ENCODE results near the gene SV2C. TPM values are rescaled to one million over a fixed set of nuclear protein-coding genes. Genes with fewer than 3 reads are reported as not detected.
"Not testable (repeated sequence)": the region's sequence is repeated elsewhere in the genome, so short reads cannot be mapped to it uniquely, and the experiment has no call there.

Gene SV2C, protein sequence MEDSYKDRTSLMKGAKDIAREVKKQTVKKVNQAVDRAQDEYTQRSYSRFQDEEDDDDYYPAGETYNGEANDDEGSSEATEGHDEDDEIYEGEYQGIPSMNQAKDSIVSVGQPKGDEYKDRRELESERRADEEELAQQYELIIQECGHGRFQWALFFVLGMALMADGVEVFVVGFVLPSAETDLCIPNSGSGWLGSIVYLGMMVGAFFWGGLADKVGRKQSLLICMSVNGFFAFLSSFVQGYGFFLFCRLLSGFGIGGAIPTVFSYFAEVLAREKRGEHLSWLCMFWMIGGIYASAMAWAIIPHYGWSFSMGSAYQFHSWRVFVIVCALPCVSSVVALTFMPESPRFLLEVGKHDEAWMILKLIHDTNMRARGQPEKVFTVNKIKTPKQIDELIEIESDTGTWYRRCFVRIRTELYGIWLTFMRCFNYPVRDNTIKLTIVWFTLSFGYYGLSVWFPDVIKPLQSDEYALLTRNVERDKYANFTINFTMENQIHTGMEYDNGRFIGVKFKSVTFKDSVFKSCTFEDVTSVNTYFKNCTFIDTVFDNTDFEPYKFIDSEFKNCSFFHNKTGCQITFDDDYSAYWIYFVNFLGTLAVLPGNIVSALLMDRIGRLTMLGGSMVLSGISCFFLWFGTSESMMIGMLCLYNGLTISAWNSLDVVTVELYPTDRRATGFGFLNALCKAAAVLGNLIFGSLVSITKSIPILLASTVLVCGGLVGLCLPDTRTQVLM
- total RNA-seq = under 1 TPM in 2 of 4 donors, not detected in 2; 0.05 to 0.11 TPM

DNA sequence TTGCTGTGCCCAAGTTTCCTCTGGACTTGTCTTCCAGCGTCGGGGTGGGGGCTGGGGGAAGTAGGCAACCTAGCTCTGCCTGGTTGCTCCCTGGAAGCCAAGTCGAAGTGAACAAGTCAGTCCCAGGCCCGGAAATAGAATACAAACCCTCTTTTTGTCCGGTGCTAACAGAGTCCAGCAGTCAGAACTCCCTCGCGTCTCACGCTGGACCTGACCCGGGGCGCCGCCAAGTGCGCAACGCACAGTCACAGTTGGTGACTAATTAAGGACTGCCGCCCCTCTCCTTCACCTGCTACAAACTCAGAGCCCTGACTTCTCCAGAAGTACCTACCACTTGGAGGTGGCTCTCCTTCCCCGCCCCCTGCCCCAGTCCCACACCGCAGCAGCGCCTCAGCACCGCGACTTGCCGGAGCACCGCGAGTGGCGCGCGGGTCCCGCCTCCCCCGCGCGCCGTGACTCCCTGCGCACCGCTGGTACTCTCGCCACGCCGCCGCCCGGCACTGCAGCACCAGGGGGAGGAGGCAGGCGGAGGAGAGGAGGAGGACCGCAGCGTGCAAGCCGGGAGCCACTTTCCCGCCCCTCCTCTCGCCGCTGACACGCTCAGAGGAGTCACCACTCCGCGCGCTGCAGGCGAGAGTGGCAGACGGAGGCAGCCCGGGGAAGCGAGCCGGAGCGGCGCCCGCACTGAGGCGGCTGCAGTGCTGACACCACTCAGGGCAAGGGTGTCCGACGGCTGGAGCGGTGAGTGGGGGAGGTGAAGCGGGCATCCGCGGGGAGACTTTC lies at the start of gene SV2C:
Gene SV2C (plus strand): TSS at position 612 of the 783 bp plus-strand sequence. CDS start 48,368 bp downstream, outside the sequence.
- no peak within 1 kb of the TSS for H3K27ac ChIP-seq
- peak within 1 kb of the TSS in 1 of 3 donors; percentile 11 for H3K4me3 ChIP-seq (replicated peaks in 1 of 3)
- H3K36me3 ChIP-seq = no peaks in the 10 kb centered on the region
- intact Hi-C loops (cut with DNase I) = no loop called here
- H3K27me3 ChIP-seq = peaks cover 14% of the 10 kb centered on the region
- 0 to 2% methylated on average over 35 to 36 of the region's 63 CpGs for WGBS, 2 donors
- DNase-seq = peak; percentile 45 to 50
- H3K9me3 ChIP-seq = no peaks in the 10 kb centered on the region
- H3K4me1 ChIP-seq = peaks cover 13 to 32% of the 10 kb centered on the region in 2 donors
- TF ChIP-seq POLR2A (IDR thresholded peaks at IDR 0.05) = no peak
- TF ChIP-seq, protein P1, sequence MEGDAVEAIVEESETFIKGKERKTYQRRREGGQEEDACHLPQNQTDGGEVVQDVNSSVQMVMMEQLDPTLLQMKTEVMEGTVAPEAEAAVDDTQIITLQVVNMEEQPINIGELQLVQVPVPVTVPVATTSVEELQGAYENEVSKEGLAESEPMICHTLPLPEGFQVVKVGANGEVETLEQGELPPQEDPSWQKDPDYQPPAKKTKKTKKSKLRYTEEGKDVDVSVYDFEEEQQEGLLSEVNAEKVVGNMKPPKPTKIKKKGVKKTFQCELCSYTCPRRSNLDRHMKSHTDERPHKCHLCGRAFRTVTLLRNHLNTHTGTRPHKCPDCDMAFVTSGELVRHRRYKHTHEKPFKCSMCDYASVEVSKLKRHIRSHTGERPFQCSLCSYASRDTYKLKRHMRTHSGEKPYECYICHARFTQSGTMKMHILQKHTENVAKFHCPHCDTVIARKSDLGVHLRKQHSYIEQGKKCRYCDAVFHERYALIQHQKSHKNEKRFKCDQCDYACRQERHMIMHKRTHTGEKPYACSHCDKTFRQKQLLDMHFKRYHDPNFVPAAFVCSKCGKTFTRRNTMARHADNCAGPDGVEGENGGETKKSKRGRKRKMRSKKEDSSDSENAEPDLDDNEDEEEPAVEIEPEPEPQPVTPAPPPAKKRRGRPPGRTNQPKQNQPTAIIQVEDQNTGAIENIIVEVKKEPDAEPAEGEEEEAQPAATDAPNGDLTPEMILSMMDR (IDR thresholded peaks at IDR 0.05) = no peak

DNA sequence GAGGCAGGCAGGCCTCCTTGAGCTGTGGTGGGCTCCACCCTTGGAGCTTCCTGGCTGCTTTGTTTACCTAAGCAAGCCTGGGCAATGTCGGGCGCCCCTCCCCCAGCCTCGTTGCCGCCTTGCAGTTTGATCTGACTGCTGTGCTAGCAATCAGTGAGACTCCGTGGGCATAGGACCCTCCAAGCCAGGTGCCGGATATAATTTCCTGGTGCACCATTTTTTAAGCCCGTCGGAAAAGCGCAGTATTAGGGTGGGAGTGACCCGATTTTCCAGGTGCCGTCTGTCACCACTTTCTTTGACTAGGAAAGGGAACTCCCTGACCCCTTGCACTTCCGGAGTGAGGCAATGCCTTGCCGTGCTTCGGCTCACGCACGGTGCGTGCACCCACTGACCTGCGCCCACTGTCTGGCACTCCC lies 45.4 kb upstream of the SV2C start:
- H3K27ac ChIP-seq = not testable (repeated sequence)
- WGBS, 2 donors = 4 to 16% methylated on average over 18 of the region's 18 CpGs

DNA sequence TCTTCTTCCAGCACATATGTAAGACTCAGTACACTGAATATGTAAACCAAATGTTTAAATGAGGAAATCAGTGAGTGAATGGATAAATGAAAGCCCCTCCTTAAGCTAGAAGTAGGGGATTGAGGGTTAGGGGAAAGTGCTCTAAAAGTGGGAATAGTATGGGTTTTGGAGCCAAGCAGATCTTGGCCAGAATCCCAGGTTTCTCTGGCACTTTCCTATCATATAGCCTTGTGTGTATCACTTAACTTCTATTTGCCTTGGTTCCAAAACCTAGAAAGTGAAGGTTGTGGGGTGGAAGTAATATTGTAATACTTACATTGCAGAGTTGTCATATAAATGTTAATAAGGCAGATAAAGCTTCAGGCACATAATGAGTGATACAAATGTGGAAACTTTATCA lies 45.0 kb upstream of the SV2C start:
- no peaks in the 10 kb centered on the region for H3K4me1 ChIP-seq
- intact Hi-C loops (cut with DNase I) = no loop called here
- H3K9me3 ChIP-seq = no peaks in the 10 kb centered on the region
- TF ChIP-seq, protein P1 (IDR thresholded peaks at IDR 0.05) = no peak
- no peak for TF ChIP-seq POLR2A (IDR thresholded peaks at IDR 0.05)
- no peak for DNase-seq
- H3K27me3 ChIP-seq = no peaks in the 10 kb centered on the region
- H3K27ac ChIP-seq = no peak overlapping the region
- H3K4me3 ChIP-seq (replicated peaks in 1 of 3) = no peak overlapping the region
- H3K36me3 ChIP-seq = no peaks in the 10 kb centered on the region

More for the DNA sequence above, 45.4 kb upstream of the SV2C start:
- intact Hi-C loops (cut with DNase I); H3K4me3 ChIP-seq (replicated peaks in 1 of 3); H3K36me3 ChIP-seq; DNase-seq; H3K4me1 ChIP-seq; H3K27me3 ChIP-seq; H3K9me3 ChIP-seq: not testable (repeated sequence)

DNA sequence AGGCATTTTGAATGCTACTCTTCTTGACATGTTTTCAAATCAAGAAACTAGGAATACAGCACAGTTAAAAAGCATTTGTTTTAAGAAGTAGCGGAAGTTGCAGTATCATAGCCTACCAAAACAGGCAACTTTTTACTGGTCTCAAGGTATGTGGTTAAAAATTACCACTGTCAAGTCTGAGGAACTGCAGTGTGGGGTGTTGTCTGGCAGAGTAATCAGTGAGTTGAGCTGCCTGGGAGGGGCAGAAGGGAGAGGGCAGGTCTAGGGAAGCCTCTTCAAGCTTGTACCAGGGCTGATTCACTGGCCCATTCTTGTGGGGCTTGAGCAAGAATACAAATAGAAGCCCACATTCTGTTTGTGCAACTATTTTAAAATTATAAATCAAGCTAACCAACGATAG lies 42.4 kb upstream of the SV2C start:
- intact Hi-C loops (cut with DNase I) = no loop called here
- no peak for TF ChIP-seq POLR2A (IDR thresholded peaks at IDR 0.05)
- TF ChIP-seq, protein P1 (IDR thresholded peaks at IDR 0.05) = no peak
- Histone ChIP-seq H3K4me3 (replicated peaks in 1 of 3) (no peak overlapping the region), H3K36me3 (no peaks in the 10 kb centered on the region), H3K27ac (no peak overlapping the region), H3K9me3 (no peaks in the 10 kb centered on the region), H3K4me1 (no peaks in the 10 kb centered on the region), H3K27me3 (no peaks in the 10 kb centered on the region)
- DNase-seq = no peak
- WGBS, 2 donors = 91 to 92% methylated on average over 2 of the region's 2 CpGs

DNA sequence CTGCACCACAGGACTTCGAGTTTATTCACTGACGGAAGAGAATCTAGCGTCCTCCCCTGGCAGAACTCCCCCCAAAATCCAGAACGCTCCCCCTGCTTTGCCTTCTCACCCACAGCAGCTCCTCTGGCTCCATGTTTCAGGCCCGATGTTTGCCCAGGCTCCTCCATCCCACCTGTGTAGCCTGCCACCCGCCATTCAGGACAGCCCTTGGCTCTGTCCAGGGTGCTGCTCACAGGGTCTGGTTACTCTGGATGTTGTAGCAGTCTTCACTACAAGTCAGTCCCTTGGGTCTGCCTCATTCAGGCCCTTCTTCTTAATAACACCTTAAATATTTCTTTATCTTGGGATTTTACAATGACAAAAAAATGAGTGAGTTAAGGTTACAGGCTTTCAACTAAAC lies 41.3 kb upstream of the SV2C start:
- TF ChIP-seq, protein P1 (IDR thresholded peaks at IDR 0.05) = no peak
- TF ChIP-seq POLR2A (IDR thresholded peaks at IDR 0.05) = no peak
- Histone ChIP-seq H3K9me3 (no peaks in the 10 kb centered on the region), H3K4me1 (no peaks in the 10 kb centered on the region), H3K27ac (no peak overlapping the region), H3K27me3 (no peaks in the 10 kb centered on the region), H3K36me3 (no peaks in the 10 kb centered on the region), H3K4me3 (replicated peaks in 1 of 3) (no peak overlapping the region)
- WGBS, 2 donors = 38 to 43% methylated on average over 6 of the region's 6 CpGs
- intact Hi-C loops (cut with DNase I) = no loop called here
- DNase-seq = no peak
